ENCODE results near the gene WDR90. TPM values are rescaled to one million over a fixed set of nuclear protein-coding genes. Genes with fewer than 3 reads are reported as not detected.

WDR90 gene
- total and polyA plus RNA-seq, 2 of the 13 experiments (the other 11 are each of a cell fraction or from before 2014, with no cell fraction given): 14.9 to 28.9 TPM

GRCh38 chr16:700684-701584, 51.8 kb downstream of the WDR90 start (continued):
- TF ChIP-seq TBL1XR1 (IDR thresholded peaks at IDR 0.05; ENCODE audit: borderline replicate concordance, low read length, partially characterized antibody): no peak
- TF ChIP-seq ARID3A (IDR thresholded peaks at IDR 0.05; ENCODE audit: low read depth, low read length): no peak
- TF ChIP-seq, protein P1, sequence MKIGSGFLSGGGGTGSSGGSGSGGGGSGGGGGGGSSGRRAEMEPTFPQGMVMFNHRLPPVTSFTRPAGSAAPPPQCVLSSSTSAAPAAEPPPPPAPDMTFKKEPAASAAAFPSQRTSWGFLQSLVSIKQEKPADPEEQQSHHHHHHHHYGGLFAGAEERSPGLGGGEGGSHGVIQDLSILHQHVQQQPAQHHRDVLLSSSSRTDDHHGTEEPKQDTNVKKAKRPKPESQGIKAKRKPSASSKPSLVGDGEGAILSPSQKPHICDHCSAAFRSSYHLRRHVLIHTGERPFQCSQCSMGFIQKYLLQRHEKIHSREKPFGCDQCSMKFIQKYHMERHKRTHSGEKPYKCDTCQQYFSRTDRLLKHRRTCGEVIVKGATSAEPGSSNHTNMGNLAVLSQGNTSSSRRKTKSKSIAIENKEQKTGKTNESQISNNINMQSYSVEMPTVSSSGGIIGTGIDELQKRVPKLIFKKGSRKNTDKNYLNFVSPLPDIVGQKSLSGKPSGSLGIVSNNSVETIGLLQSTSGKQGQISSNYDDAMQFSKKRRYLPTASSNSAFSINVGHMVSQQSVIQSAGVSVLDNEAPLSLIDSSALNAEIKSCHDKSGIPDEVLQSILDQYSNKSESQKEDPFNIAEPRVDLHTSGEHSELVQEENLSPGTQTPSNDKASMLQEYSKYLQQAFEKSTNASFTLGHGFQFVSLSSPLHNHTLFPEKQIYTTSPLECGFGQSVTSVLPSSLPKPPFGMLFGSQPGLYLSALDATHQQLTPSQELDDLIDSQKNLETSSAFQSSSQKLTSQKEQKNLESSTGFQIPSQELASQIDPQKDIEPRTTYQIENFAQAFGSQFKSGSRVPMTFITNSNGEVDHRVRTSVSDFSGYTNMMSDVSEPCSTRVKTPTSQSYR (CRISPR knock-in tag; IDR thresholded peaks at IDR 0.05; ENCODE audit: borderline replicate concordance): peak; percentile 47; the same call in 1 of the 2 replicates
- peak; percentile 91 for TF ChIP-seq MIER2 (CRISPR knock-in tag; IDR thresholded peaks at IDR 0.05)
- TF ChIP-seq POLR2AphosphoS5 (IDR thresholded peaks at IDR 0.05; ENCODE audit: low read depth, low read length): no peak
- TF ChIP-seq, protein P2, sequence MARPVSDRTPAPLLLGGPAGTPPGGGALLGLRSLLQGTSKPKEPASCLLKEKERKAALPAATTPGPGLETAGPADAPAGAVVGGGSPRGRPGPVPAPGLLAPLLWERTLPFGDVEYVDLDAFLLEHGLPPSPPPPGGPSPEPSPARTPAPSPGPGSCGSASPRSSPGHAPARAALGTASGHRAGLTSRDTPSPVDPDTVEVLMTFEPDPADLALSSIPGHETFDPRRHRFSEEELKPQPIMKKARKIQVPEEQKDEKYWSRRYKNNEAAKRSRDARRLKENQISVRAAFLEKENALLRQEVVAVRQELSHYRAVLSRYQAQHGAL (CRISPR knock-in tag; IDR thresholded peaks at IDR 0.05; ENCODE audit: not compliant biosample characterization): no peak
- peak; percentile 73; the same call in 1 of the 2 replicates for TF ChIP-seq ZNF232 (CRISPR knock-in tag; IDR thresholded peaks at IDR 0.05; ENCODE audit: borderline replicate concordance)
- no peak for TF ChIP-seq FOXC1 (CRISPR knock-in tag; IDR thresholded peaks at IDR 0.05; ENCODE audit: borderline replicate concordance)
- TF ChIP-seq PPARG (CRISPR knock-in tag; conservative IDR thresholded peaks at IDR 0.05): no peak
- no peak for TF ChIP-seq ZNF781 (CRISPR knock-in tag; IDR thresholded peaks at IDR 0.05; ENCODE audit: borderline replicate concordance, not compliant biosample characterization)
- TF ChIP-seq ZNF776 (CRISPR knock-in tag; IDR thresholded peaks at IDR 0.05): peak; percentile 47; the same call in 1 of the 2 replicates
- TF ChIP-seq ETV5 (CRISPR knock-in tag; IDR thresholded peaks at IDR 0.05; ENCODE audit: borderline replicate concordance): 0 out of 2 replicates have a peak, but pooled peaks have one; percentile 13
- TF ChIP-seq ZFP36L2 (CRISPR knock-in tag; IDR thresholded peaks at IDR 0.05): no peak
- no peak for TF ChIP-seq ZNF713 (CRISPR knock-in tag; IDR thresholded peaks at IDR 0.05)
- no peak for TF ChIP-seq HMGA1 (CRISPR knock-in tag; conservative IDR thresholded peaks at IDR 0.05)
- TF ChIP-seq CBX1 (IDR thresholded peaks at IDR 0.05; ENCODE audit: low read depth): no peak
- TF ChIP-seq TBX2 (CRISPR knock-in tag; IDR thresholded peaks at IDR 0.05; ENCODE audit: borderline replicate concordance): no peak
- peak; percentile 95 for TF ChIP-seq ZSCAN20 (CRISPR knock-in tag; IDR thresholded peaks at IDR 0.05; ENCODE audit: borderline replicate concordance)
- TF ChIP-seq, protein P3, sequence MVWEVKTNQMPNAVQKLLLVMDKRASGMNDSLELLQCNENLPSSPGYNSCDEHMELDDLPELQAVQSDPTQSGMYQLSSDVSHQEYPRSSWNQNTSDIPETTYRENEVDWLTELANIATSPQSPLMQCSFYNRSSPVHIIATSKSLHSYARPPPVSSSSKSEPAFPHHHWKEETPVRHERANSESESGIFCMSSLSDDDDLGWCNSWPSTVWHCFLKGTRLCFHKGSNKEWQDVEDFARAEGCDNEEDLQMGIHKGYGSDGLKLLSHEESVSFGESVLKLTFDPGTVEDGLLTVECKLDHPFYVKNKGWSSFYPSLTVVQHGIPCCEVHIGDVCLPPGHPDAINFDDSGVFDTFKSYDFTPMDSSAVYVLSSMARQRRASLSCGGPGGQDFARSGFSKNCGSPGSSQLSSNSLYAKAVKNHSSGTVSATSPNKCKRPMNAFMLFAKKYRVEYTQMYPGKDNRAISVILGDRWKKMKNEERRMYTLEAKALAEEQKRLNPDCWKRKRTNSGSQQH (CRISPR knock-in tag; IDR thresholded peaks at IDR 0.05; ENCODE audit: low read depth): peak; percentile 82; the same call in 1 of the 2 replicates
- TF ChIP-seq ZFP36 (IDR thresholded peaks at IDR 0.05; ENCODE audit: borderline replicate concordance, low read depth, low read length, partially characterized antibody): no peak
- no peak for TF ChIP-seq ZNF30 (CRISPR knock-in tag; IDR thresholded peaks at IDR 0.05)
- no peak for TF ChIP-seq KDM1A (CRISPR knock-in tag; IDR thresholded peaks at IDR 0.05)
- TF ChIP-seq ZFX (CRISPR knock-in tag; IDR thresholded peaks at IDR 0.05; ENCODE audit: low read depth): 0 out of 2 replicates have a peak, but pooled peaks have one; percentile 26
